Subcutaneous adipose tissue (tissue), 4 donors: ENCODE results near the gene CORO7. TPM values are rescaled to one million over a fixed set of nuclear protein-coding genes. Genes with fewer than 3 reads are reported as not detected.

ENCODE experiments used
- total RNA-seq, 4 donors: library from RNA; depleted of rRNA; stranded (reverse); fragments of >200 nt; gene quantifications; one replicate each; pipeline ENCODE4 v1.1.0, GENCODE V29; 2016
- TF ChIP-seq, protein P1 (sequence below): fragments of 450-650 bp; IDR thresholded peaks from one replicate; pipeline ENCODE4 v1.5.1; 2016; ENCODE audit warnings: low read depth, mild to moderate bottlenecking, control low read depth, antibody characterized with exemption, moderate library complexity

Gene CORO7
- total RNA-seq, 4 donors from 2014 or later: 15.5 to 40.9 (median 24.7) TPM

DNA sequence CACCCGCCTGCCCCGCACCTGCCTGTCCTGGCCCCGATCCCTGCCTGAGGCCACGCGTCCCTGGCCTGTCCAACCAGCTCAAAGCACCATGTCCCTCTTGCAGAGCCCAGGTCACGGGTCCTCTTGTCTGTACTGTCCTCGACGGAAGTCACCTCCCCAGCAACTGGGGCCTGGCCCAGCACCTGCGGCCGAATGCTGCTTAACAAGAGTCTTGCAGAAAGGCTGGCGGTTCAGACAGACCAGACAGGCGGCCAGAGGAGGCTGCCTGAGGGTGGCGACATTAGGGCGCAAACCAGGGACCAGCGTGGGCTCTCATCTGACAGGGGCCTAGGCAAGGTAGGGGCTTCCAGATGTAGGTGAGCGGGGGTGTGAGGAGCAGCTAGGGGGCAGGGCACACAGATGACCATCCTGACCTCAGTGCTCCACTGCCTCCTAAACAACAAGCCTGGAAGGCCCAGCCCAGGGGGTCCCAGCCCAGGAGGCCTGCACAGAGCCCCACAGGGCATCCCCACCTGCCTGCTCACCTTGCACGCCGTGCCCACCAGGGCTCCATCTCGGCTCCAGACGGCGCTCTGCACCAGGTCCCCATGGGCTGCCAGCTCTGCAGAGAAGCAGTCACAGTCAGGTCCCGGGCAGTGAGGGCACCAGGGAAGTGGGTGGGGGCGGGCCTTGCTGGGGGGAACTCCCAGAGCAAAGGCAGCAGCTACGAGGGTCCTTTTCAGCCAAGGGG lies 11.3 kb downstream of the CORO7 start:
- TF ChIP-seq, protein P1, sequence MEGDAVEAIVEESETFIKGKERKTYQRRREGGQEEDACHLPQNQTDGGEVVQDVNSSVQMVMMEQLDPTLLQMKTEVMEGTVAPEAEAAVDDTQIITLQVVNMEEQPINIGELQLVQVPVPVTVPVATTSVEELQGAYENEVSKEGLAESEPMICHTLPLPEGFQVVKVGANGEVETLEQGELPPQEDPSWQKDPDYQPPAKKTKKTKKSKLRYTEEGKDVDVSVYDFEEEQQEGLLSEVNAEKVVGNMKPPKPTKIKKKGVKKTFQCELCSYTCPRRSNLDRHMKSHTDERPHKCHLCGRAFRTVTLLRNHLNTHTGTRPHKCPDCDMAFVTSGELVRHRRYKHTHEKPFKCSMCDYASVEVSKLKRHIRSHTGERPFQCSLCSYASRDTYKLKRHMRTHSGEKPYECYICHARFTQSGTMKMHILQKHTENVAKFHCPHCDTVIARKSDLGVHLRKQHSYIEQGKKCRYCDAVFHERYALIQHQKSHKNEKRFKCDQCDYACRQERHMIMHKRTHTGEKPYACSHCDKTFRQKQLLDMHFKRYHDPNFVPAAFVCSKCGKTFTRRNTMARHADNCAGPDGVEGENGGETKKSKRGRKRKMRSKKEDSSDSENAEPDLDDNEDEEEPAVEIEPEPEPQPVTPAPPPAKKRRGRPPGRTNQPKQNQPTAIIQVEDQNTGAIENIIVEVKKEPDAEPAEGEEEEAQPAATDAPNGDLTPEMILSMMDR: no peak

DNA sequence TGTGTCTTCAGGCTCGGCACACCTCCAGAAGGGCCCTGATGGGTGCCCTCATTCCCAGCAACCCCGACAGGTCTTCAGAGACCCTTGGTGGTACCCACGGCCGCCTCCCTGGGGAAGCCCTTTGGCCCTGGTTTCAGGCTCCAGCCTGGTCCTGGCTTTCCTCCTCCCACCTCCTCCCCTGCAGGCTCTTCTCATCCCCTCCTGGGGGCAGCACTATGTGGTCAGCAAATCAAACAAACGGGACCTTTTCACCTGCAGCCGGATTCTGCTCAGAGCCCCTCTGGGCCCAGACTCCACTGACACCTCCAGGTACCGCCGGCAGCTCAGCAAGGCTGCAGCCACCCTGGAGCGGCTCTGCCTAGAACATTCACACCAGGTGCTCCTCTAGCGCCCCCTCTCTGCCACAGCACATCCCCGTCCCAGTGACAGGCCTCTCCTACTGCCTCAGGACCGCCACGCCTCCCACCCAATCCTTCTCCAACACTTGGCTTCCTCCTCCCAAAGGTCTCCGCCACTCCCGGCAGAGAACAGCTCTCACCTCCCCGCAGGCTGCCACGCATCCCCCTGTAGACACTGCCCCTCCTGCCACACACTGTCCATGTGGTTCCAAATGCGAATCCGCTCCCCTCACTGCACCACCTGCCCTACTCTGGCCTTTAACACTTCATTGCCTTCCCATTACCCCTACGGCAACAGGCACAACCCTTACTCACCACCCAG lies 12.0 kb downstream of the CORO7 start:
- TF ChIP-seq, protein P1: no peak

DNA sequence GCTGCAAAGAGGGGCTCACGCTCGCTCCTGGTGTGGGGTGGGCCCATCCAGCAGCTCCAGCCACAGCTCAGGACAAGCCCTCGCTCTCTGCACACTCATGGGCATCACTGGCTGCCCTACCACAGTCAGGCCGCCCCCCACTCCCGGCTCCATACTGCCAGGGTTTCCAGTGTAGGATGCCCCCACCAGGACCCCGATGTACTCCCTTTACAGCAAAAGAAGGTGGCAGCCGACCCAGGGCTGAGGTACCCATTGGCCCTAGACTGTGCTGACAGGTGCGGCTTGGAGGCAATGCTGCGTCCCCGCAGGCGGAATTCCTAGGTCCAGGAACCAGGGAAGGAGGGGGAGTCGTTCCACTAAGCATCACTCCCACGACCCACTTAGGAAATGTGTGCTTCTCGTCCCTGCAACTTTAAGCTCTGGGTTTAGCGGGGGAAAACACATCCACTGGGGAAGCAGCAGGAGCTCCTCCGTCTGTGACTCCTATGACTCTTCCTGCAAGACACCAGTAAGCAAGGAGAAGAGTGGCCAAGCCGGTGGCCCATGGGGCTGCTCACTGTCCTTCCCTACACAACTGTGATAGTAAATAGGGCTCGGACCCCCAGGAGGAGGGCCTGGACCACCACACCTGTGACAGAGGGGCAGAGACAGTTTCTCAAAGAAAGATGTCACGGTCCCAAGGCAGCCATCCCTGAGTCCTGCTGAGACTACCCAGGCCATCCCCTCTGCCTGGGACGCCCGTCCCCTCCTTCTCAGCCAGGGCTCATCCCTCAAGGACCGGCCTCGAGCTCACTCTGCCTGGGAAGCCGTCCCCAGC lies 13.1 kb downstream of the CORO7 start:
- TF ChIP-seq, protein P1: no peak

DNA sequence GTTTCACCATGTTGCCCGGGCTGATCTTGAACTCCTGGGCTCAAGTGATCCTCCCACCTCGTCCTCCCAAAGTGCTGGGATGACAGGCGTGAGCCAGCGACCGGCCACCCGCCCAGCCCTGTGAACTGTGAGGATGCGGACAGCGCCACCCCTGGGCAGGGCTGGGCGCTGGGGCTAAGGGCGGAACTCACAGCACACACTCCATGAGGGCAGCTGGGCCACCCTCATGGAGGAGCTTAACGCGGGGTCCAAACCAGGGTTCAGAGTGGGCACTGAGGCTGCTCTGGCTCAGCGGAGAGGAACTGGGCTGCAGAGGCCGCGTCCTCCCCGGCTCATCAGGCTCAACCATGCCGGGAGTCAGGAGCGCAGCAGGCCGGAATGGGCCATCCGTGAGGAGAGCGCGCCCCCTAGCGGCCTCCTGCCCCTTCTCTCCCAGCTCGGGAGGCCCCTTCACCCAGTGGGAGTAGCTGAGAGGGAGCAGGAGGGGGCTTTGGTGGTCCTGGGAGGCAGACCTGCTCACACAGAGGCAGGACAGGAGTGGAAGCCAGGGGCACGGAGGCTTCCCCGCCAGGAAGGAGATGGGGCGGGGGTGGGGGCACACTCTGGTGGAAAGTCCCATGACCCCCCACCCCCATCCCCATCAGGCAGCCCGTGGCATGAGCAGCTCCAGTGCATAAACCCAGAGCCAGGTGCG lies 13.8 kb downstream of the CORO7 start:
- TF ChIP-seq, protein P1: no peak

DNA sequence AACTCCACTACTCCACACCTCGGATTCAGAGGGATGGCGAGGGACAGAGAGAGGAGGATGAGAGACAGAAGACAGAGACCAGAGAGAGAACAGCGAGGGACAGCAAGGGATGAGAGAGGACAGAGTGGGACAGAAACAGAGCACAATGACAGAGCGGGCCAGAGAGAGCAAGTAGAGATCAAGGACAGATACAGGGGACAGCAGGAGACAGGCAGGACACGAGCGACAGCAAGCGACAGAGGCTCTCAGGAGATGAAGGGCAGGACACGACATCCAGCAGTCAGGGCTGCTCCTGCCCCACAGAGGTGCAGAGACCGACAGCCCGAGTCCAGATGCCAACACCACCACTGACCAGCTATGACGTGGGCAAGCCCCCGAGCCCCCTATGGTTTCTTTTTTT lies 14.9 kb downstream of the CORO7 start:
- TF ChIP-seq, protein P1: no peak

DNA sequence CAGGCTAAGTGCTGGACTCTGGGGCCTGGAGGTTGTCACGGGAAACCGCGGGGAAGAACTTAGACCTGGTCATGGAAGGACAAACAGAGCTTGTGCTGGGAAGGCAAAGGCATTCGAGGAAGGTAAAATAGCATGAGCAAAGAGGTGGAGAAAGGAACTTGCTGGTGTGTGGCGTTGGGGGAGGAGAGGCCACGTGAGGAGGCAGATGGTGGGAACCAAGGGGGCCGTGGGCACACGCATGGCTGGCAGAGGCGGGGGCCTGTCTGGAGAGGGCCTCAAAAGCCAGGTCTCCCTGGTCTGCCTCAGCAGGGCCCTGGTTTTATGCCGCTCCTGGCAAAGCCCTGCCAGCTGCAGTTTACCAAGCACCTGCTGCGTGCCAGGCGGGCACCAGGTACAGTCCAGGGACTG lies 15.3 kb downstream of the CORO7 start:
- TF ChIP-seq, protein P1: no peak
